AG04450 (cell line): ENCODE measurements around the gene BRD3. TPM values are rescaled to one million over a fixed set of nuclear protein-coding genes. Genes with fewer than 3 reads are reported as not detected.

Source experiments
- CTCF ChIA-PET: fragments of 300-600, 350-600 bp; formaldehyde crosslinking; extraction: SDS; loops from one replicate; lab custom pipeline; 2022; ENCODE audit warnings: antibody characterized with exemption, inconsistent platforms; lab: Charles Lee
- POLR2A ChIA-PET: fragments of 350-600 bp; formaldehyde crosslinking; extraction: SDS; loops from one replicate; lab custom pipeline; 2021; ENCODE audit warnings: antibody characterized with exemption, inconsistent platforms; lab: Yijun Ruan, JAX
- DNase-seq: peaks from one replicate; pipeline ENCODE4 v3.0.0-alpha.2; 2011; ENCODE audit warnings: low read depth, low spot score
- H3K27ac ChIP-seq: one replicate; pipeline ENCODE4 v1.5.1; 2012; ENCODE audit warnings: low read depth, low read length, control low read depth
- H3K27me3 ChIP-seq: one replicate; pipeline ENCODE4 v1.6.0; 2012; ENCODE audit warnings: low read length; ENCODE audit not compliant: control insufficient read depth, insufficient read depth
- H3K4me3 ChIP-seq: 2 replicates; pipeline ENCODE4 v1.5.1; 2011; ENCODE audit warnings: mild to moderate bottlenecking, low read depth, low read length, control low read depth
- H3K9me3 ChIP-seq: 2 replicates; pipeline ENCODE4 v1.5.1; 2012; ENCODE audit warnings: low read length; ENCODE audit not compliant: control insufficient read depth, insufficient read depth
- polyA plus RNA-seq: library from polyadenylated mRNA; depleted of rRNA; stranded (reverse); fragments of >200 nt; gene quantifications from 2 replicates; pipeline ENCODE4 v1.2.3, GENCODE V29; 2011
- TF ChIP-seq, protein P1 (sequence below): IDR thresholded peaks from 2 replicates; pipeline ENCODE4 v1.5.1; 2011; ENCODE audit warnings: low read depth, low read length, control low read depth, inconsistent platforms

The BRD3 gene
- polyA plus RNA-seq, 1 experiment: 7.1 TPM

DNA sequence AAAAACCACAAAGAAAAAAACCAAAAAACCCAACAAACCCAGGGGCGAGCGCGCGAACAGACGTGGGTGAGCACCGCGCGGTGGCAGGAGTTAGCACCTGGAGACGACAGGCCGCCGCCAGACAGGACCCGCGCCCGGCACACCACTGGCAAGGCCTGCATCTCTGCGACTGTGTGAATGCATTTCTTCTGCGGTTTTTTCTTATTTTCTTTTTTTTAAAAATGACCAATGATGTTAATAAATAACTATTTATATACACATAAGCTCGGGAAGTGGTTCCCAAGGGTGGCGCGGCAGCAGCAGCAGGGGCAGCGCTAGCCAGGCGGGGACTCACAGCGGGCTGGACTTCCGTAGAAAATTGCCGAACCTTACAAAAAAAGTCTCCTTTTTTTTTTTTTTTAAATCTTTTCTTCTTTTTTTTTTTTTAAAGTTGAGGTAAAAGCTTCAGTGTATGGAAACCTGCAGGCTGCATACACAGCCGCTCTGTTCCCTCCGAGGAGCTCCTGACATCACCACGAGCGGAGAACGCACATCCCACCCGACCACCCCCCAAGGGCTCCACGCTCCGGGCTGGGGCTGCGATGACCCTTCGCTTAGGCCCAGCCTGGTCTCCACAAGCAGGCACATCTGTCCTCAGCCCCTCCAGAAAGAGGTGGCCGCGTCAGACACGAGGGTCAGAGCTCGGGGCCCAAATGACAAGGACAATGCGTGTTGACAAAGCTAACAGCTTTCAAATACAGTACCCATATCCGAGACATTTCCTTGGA, 35.2 kb downstream of the BRD3 start:
- H3K27me3 ChIP-seq: no peaks in the 10 kb centered on the region
- DNase-seq: no peak
- peaks cover 2% of the 10 kb centered on the region; the same call in 1 of the 2 replicates for H3K9me3 ChIP-seq
- ChIA-PET CTCF (interaction anchor here (0.6 to 0.7 kb wide), 3 partner anchors 19 to 250 kb away, joined by 3 to 4 read pairs (median 3); no protein-coding TSS in a partner anchor), POLR2A (interaction anchor here (0.7 kb wide), 1 partner anchor 20 kb away, joined by 6 read pairs; no protein-coding TSS in a partner anchor)
- H3K4me3 ChIP-seq: no peak overlapping the region
- TF ChIP-seq, protein P1, sequence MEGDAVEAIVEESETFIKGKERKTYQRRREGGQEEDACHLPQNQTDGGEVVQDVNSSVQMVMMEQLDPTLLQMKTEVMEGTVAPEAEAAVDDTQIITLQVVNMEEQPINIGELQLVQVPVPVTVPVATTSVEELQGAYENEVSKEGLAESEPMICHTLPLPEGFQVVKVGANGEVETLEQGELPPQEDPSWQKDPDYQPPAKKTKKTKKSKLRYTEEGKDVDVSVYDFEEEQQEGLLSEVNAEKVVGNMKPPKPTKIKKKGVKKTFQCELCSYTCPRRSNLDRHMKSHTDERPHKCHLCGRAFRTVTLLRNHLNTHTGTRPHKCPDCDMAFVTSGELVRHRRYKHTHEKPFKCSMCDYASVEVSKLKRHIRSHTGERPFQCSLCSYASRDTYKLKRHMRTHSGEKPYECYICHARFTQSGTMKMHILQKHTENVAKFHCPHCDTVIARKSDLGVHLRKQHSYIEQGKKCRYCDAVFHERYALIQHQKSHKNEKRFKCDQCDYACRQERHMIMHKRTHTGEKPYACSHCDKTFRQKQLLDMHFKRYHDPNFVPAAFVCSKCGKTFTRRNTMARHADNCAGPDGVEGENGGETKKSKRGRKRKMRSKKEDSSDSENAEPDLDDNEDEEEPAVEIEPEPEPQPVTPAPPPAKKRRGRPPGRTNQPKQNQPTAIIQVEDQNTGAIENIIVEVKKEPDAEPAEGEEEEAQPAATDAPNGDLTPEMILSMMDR: no peak
- H3K27ac ChIP-seq: no peak overlapping the region

DNA sequence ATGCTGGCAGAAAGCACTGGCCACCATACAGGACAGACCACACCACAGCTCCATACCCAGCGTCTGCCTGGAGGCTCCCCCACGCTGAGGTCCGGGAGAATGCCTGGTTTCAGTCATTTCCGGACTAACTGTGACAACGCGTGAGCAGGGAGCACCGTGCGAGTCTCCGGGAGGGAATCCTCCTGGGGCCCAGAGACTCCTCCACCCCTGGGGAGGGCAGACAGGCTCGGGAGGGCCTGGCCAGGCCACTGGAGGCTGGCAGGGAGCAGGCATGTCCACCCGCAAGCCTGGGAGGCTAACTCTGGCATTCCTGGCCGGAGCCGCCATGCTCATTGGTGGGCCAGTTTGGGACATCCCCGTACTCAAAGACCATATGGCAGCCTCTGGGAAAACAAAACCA, 36.0 kb downstream of the BRD3 start:
- Histone ChIP-seq H3K9me3 (peaks cover 2% of the 10 kb centered on the region; the same call in 1 of the 2 replicates), H3K4me3 (no peak overlapping the region), H3K27me3 (no peaks in the 10 kb centered on the region), H3K27ac (no peak overlapping the region)
- DNase-seq: no peak
- ChIA-PET POLR2A (no interaction called here), CTCF (interaction anchor here (0.6 kb wide), 1 partner anchor 249 kb away, joined by 4 read pairs; no protein-coding TSS in a partner anchor)
- TF ChIP-seq, protein P1: no peak

DNA sequence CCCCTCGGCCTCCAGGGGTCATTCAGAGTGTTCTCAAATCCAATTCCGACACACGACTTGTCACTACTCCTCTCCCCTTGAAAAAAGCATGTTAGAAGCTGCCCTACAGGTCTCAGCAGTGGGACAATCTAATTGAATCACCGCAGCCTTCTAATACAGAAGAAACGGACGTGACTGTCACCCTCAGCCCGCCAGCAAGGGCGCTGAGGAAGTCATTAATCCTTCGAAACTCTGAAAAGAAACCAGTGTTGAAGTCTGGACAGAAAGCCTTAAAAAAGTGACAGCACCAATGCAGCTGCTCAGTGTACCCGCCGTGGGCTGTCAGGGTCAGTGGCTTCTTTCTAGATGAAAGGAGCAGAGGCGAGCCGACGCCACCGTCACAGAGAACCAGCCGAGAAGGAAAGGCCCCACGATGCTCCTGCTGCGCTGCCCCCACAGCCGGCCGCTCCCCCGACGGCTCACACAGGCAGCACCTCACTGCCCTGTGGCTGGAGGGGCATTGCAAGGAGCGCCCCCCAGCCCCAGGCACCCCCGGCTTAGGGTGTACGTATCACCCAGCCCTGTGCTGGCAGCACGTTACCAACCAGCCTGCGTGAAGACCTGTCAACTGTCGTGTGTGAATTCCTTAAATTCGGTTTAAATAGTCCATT, 36.9 kb downstream of the BRD3 start:
- ChIA-PET CTCF (interaction anchor here (0.7 kb wide), 1 partner anchor 105 kb away, joined by 4 read pairs; no protein-coding TSS in a partner anchor), POLR2A (no interaction called here)
- no peak for DNase-seq

DNA sequence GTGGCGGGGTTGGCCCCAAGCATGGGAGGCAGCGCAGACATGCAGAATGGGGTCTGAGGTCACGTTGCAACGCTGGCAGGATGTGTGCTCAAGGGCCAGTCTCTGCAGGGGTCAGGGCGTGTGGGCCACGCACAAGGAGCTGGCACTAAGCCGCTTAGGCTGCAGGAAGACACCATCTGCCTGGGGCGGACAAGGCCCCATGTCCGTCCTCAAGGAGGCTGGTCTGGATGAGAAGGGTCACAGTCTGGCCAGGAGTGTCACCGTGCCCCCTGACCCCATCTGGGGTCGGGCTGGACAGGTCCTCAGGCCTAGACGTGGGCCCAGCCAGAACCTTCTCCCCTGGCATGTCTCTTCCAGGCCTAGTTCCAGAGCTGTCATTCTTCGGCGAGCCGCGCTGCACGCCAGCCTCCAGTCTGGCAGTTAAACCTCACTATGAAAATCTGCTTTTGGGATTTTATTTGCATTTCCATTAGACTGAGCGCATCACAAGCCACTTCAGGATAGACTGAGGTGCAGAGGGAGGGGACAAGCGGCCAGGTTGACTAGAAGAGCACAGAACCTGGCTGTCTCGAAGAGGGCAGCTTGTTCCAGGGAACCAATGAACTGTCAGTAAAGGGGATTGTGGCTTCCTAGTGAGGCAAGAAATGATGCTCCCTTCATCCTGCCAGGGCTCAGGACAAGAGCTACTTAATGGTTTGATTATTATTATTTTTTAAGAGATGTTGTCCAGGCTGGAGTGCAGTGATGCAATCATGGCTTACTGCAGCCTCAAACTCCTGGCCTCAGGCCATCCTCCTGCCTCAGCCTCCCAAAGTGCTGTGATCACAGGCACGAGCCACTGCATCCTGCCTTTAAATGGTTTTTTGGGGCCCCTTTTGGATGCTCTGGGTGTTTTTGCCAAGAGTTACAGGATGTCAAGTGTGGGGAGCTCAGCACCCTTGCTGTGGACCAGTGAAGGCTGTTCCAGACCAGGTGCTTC, 38.3 kb downstream of the BRD3 start:
- Histone ChIP-seq H3K27ac (no peak overlapping the region), H3K9me3 (peaks cover 2% of the 10 kb centered on the region; the same call in 1 of the 2 replicates), H3K27me3 (no peaks in the 10 kb centered on the region), H3K4me3 (no peak overlapping the region)
- POLR2A ChIA-PET: no interaction called here
- no peak for DNase-seq
- TF ChIP-seq, protein P1: no peak
- CTCF ChIA-PET: interaction anchor here (0.7 kb wide), 1 partner anchor 107 kb away, joined by 4 read pairs; no protein-coding TSS in a partner anchor

More for the DNA sequence above, 36.9 kb downstream of the BRD3 start:
- peaks cover 2% of the 10 kb centered on the region; the same call in 1 of the 2 replicates for H3K9me3 ChIP-seq
- H3K4me3 ChIP-seq: no peak overlapping the region
- H3K27me3 ChIP-seq: no peaks in the 10 kb centered on the region
- TF ChIP-seq, protein P1: no peak
- no peak overlapping the region for H3K27ac ChIP-seq
